ENCODE results near the gene PARD3.

DNA sequence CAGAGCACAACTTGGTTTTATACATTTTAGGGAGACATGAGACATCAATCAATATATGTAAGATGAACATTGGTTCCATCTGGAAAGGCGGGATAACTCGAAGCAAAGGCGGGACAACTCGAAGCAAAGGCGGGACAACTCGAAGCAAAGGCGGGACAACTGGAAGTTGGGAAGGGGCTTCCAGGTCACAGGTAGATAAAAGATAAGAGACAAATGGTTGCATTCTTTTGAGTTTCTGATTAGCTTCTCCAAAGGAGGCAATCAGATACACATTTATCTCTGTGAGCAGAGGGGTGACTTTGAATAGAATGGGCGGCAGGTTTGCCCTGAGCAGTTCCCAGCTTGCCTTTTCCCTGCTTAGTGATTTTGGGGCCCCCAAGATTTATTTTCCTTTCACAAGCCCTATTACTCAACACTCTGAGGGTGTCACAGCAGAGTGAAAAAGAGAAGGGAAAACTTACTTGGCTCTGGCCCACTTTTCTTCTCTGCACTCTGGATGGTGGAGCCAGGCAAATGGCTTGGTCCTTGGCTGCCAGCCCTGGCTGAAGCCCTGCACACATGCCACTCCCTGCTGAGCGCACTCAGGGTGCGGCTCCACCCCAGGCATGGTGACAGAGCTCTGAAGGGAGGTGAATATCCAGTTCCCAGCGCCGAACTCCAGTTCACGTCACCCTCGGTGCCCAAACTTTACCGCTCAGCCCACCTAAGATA, 46.7 kb downstream of the PARD3 start:
- no peak for TF ChIP-seq CTCF (IDR thresholded peaks at IDR 0.05; ENCODE audit: insufficient read depth, low read length, poor library complexity, severe bottlenecking)
- TF ChIP-seq EZH2phosphoT487 (conservative IDR thresholded peaks at IDR 0.05; ENCODE audit: low read length), result no peak
